Left cardiac atrium (tissue), 4 donors: ENCODE results near the gene IL2. TPM values are rescaled to one million over a fixed set of nuclear protein-coding genes. Genes with fewer than 3 reads are reported as not detected.

ENCODE experiments used
- ATAC-seq, 2 donors: fragments of 200-7000 bp; cut with Tn5 transposase; one replicate each; pipeline ENCODE4 v1.9.1; 2020; ENCODE audit warnings: mild to moderate bottlenecking in 2 of 2, moderate library complexity in 2 of 2
- DNase-seq: peaks from one replicate; pipeline ENCODE4 v3.0.0-alpha.2; 2020
- intact Hi-C, 2 donors: fragments of 100-400 bp; cut with DNase I; formaldehyde crosslinking; loops; one replicate each; pipeline versions ENCODE4 v1.14.1 to v1.15.1; 2022 to 2023
- total RNA-seq, 2 donors: library from RNA; stranded (reverse); fragmentation: NEBNext Ultra II Directional; extraction: Animal tissue kit (Norgen Biotek cat#: 25700); gene quantifications; one replicate each; pipeline ENCODE4 v1.2.1, GENCODE V29; 2021
- donor health status: DM: no; HTN: yes; CAD: no.
- donor health status: DM: no; HTN: yes; CAD: no; lungs with severe emphysema.
- donor health status: DM: yes; HTN: yes; CAD: no.
- donor health status: Dilated cardiomyopathy.

The IL2 gene
- total RNA-seq, 2 donors from 2014 or later = not detected

GRCh38 chr4:122403861-122404260, 52.7 kb downstream of the IL2 start:
- no peak for ATAC-seq

More at GRCh38 chr4:122403861-122404260, 52.7 kb downstream of the IL2 start:
- intact Hi-C loops = no loop called here
- DNase-seq = no peak

Other genes with a start within 250 kb of the IL2 start
- gene ADAD1, start 77.7 kb downstream of the IL2 start, total RNA-seq = not detected
- not detected for gene IL21, start 164.3 kb upstream of the IL2 start, total RNA-seq